Measurements from ENCODE around the gene BCL2A1. TPM values are rescaled to one million over a fixed set of nuclear protein-coding genes. Genes with fewer than 3 reads are reported as not detected.
"Not testable (repeated sequence)": the region's sequence is repeated elsewhere in the genome, so short reads cannot be mapped to it uniquely, and the experiment has no call there.

Gene BCL2A1
- total and polyA plus RNA-seq, 12 donors: 0.30 to 11.1 (median 0.67) TPM; not detected in 2

GRCh38 chr15:80015156-80015555 is 44.2 kb upstream of the BCL2A1 start:
- no peak overlapping the region for H3K4me3 ChIP-seq
- peaks cover 0 to 2% (median 0%) of the 10 kb centered on the region in 9 donors for H3K4me1 ChIP-seq
- H3K36me3 ChIP-seq: no peaks in the 10 kb centered on the region
- ATAC-seq (no peak), DNase-seq (no peak)
- TF ChIP-seq, protein P1, sequence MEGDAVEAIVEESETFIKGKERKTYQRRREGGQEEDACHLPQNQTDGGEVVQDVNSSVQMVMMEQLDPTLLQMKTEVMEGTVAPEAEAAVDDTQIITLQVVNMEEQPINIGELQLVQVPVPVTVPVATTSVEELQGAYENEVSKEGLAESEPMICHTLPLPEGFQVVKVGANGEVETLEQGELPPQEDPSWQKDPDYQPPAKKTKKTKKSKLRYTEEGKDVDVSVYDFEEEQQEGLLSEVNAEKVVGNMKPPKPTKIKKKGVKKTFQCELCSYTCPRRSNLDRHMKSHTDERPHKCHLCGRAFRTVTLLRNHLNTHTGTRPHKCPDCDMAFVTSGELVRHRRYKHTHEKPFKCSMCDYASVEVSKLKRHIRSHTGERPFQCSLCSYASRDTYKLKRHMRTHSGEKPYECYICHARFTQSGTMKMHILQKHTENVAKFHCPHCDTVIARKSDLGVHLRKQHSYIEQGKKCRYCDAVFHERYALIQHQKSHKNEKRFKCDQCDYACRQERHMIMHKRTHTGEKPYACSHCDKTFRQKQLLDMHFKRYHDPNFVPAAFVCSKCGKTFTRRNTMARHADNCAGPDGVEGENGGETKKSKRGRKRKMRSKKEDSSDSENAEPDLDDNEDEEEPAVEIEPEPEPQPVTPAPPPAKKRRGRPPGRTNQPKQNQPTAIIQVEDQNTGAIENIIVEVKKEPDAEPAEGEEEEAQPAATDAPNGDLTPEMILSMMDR (IDR thresholded peaks at IDR 0.05): no peak
- intact Hi-C loops (cut with DNase I): no loop called here
- no peak overlapping the region for H3K27ac ChIP-seq
- no peaks in the 10 kb centered on the region for H3K27me3 ChIP-seq
- H3K9me3 ChIP-seq: peaks cover 0 to 6% (median 0%) of the 10 kb centered on the region in 11 donors
- WGBS, 2 donors: 87 to 97% methylated on average over 2 of the region's 2 CpGs

- WGBS, 2 donors: 95 to 97% methylated on average over 7 of the region's 7 CpGs
- DNase-seq; H3K36me3 ChIP-seq; H3K27me3 ChIP-seq; H3K4me3 ChIP-seq; ATAC-seq; intact Hi-C loops (cut with DNase I); H3K27ac ChIP-seq; H3K9me3 ChIP-seq; H3K4me1 ChIP-seq: not testable (repeated sequence)
Measured at GRCh38 chr15:80014186-80014585, 43.2 kb upstream of the BCL2A1 start.

DNA sequence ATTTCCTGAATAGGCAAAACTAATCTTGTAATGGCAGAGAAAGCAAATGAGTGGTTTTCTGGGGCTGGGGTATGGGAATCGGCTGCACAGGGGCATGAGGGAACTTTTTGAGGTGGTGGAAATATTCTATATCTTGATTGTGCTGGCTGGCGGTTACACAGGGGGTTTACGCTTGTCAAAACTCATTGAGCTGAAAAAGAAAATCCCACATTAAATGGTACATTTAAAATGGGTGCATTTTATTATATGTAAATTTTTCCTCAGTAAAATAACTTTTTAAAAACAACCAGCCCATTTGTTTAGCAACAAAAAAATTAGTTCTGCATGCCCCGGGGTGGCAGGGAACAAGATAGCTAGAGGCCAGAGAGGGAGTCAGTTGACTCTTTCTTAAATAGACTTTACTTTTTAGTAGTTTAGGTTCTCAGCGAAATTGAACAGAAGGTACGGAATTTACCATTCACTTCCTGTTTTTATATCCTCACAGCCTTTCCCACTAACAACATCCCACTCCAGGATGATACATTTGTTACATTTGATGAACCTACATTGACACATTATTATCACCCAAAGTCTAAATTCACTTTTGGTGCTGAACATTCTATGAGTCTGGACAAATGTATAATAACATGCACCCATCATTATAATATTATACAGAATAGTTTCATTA is 41.2 kb upstream of the BCL2A1 start:
- no peak for ATAC-seq
- Histone ChIP-seq H3K4me3 (no peak overlapping the region), H3K27ac (no peak overlapping the region), H3K9me3 (peaks cover 0 to 6% (median 0%) of the 10 kb centered on the region in 11 donors), H3K4me1 (peaks cover 0 to 2% (median 0%) of the 10 kb centered on the region in 9 donors), H3K36me3 (no peaks in the 10 kb centered on the region), H3K27me3 (no peaks in the 10 kb centered on the region)
- TF ChIP-seq, protein P1 (IDR thresholded peaks at IDR 0.05): no peak
- 76 to 77% methylated on average over 6 of the region's 6 CpGs for WGBS, 2 donors
- no peak for DNase-seq
- intact Hi-C loops (cut with DNase I): no loop called here

DNA sequence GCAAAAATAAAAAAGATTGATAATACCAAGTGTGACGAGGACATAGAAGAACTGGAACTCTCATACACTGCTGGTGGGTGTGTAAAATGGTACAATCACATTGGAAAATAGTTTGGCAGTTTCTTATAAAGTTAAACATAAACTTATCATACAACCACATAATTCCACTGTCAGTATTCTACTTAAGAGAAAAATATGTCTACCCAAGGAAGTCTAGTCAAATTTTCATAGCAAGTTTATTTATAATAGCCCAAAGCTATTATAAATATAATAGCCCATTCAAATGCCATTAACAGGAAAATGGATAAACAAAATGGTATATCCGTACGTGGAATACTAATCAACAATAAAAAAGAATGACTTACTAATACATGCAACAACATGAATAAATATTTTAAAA is 40.6 kb upstream of the BCL2A1 start:
- intact Hi-C loops (cut with DNase I): no loop called here
- Histone ChIP-seq H3K9me3 (peaks cover 0 to 6% (median 0%) of the 10 kb centered on the region in 11 donors), H3K4me3 (no peak overlapping the region), H3K36me3 (no peaks in the 10 kb centered on the region), H3K27ac (no peak overlapping the region), H3K27me3 (no peaks in the 10 kb centered on the region), H3K4me1 (peaks cover 0 to 2% (median 0%) of the 10 kb centered on the region in 9 donors)
- DNase-seq (no peak), ATAC-seq (no peak)
- 83 to 87% methylated on average over 3 of the region's 3 CpGs for WGBS, 2 donors
- TF ChIP-seq, protein P1 (IDR thresholded peaks at IDR 0.05): no peak

DNA sequence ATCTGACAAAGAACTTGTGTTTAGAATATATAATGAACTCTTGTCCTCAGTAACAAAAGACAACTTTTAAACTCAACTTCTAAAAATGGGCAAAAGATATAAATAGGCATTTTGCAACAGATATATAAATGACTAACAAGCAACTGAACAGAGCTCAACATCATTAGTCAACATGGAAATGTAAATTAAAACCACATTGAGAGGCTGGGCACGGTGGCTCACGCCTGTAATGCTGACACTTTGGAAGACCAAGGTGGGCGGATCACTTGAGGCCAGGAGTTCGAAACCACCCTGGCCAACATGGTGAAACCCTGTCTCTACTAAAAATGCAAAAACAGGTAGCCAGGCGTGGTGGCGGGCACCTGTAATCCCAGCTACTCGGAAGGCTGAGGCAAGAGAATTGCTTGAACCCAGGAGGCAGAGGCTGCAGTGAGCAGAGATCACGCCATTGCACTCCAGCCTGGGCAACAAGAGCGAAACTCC is 40.1 kb upstream of the BCL2A1 start:
- ATAC-seq; DNase-seq; H3K27me3 ChIP-seq; H3K4me1 ChIP-seq; intact Hi-C loops (cut with DNase I); H3K9me3 ChIP-seq; H3K36me3 ChIP-seq; H3K4me3 ChIP-seq; H3K27ac ChIP-seq: not testable (repeated sequence)
- WGBS, 2 donors: 87 to 88% methylated on average over 9 of the region's 9 CpGs

All from heart right ventricle (tissue), 16 donors.